GM21515 (cell line): ENCODE results near the gene ELOF1.

Experiments
- ATAC-seq: cut with Tn5 transposase; IDR thresholded peaks from one replicate; pipeline ENCODE4 v1.9.1; 2021; ENCODE audit not compliant: unreplicated experiment

The ELOF1 gene

GRCh38 chr19:11538232-11539036 is 20.6 kb downstream of the ELOF1 start, which contains the start of gene CNN1:
CNN1 (plus strand) TSS chr19:11538851; CDS start chr19:11538928, 77 bp downstream.
- ATAC-seq: no peak

- peak; percentile 47 for ATAC-seq
Measured at GRCh38 chr19:11535792-11536595, 23.0 kb downstream of the ELOF1 start.

- no peak for ATAC-seq
Measured at GRCh38 chr19:11534948-11535347, 24.1 kb downstream of the ELOF1 start.

GRCh38 chr19:11534538-11534937 is 24.5 kb downstream of the ELOF1 start:
- ATAC-seq: no peak

GRCh38 chr19:11530432-11530831 is 28.6 kb downstream of the ELOF1 start:
- ATAC-seq: no peak

- ATAC-seq: peak; percentile 91
Measured at GRCh38 chr19:11528551-11529341, 30.3 kb downstream of the ELOF1 start, which contains the start of gene ECSIT. ECSIT (minus strand) TSS chr19:11529134; CDS start chr19:11519170, 9,964 bp downstream.

GRCh38 chr19:11519138-11519537 is 39.9 kb downstream of the ELOF1 start:
- no peak for ATAC-seq

GRCh38 chr19:11513946-11514345 is 45.1 kb downstream of the ELOF1 start:
- no peak for ATAC-seq

GRCh38 chr19:11510444-11510843 is 48.6 kb downstream of the ELOF1 start:
- no peak for ATAC-seq

- no peak for ATAC-seq
Measured at GRCh38 chr19:11507370-11508078, 51.5 kb downstream of the ELOF1 start.

- ATAC-seq: no peak
Measured at GRCh38 chr19:11506967-11507366, 52.1 kb downstream of the ELOF1 start.

GRCh38 chr19:11506101-11506555 is 52.9 kb downstream of the ELOF1 start:
- ATAC-seq: peak; percentile 8

- ATAC-seq: peak; percentile 52
Measured at GRCh38 chr19:11505504-11506100, 53.4 kb downstream of the ELOF1 start, which contains the start of gene ZNF653. ZNF653 (minus strand) TSS chr19:11505839; CDS start chr19:11505786, 53 bp downstream.

GRCh38 chr19:11505032-11505503 is 54.0 kb downstream of the ELOF1 start:
- ATAC-seq: peak; percentile 81

- ATAC-seq: no peak
Measured at GRCh38 chr19:11504502-11505031, 54.5 kb downstream of the ELOF1 start.
